Fibroblast of lung (primary cell): ENCODE results near the gene CARS1. TPM values are rescaled to one million over a fixed set of nuclear protein-coding genes. Genes with fewer than 3 reads are reported as not detected.
A peak's percentile ranks its signal among the peaks of the same experiment; 100 is the strongest.

Source experiments
- DNase-seq, 2 donors: peaks; one replicate each; pipeline versions ENCODE4 v3.0.0 to v3.0.0-alpha.2; 2010; ENCODE audit warnings: low read depth in 2 of 2
- H2AFZ ChIP-seq: 2 replicates; pipeline ENCODE4 v1.5.1; 2012; ENCODE audit warnings: low read length, control low read depth, inconsistent platforms
- H3K27ac ChIP-seq: 2 replicates; pipeline ENCODE4 v1.5.1; 2011; ENCODE audit warnings: low read length, control low read depth; ENCODE audit not compliant: insufficient read depth
- H3K27me3 ChIP-seq: 2 replicates; pipeline ENCODE4 v1.5.1; 2011; ENCODE audit warnings: mild to moderate bottlenecking, low read length; ENCODE audit not compliant: control insufficient read depth, insufficient read depth
- H3K36me3 ChIP-seq: 2 replicates; pipeline ENCODE4 v1.5.1; 2011; ENCODE audit warnings: low read length; ENCODE audit not compliant: control insufficient read depth, insufficient read depth
- H3K4me1 ChIP-seq: 2 replicates; pipeline ENCODE4 v1.5.1; 2011; ENCODE audit warnings: low read length; ENCODE audit not compliant: control insufficient read depth, insufficient read depth; ENCODE audit errors: extremely low read depth
- H3K4me2 ChIP-seq: 2 replicates; pipeline ENCODE4 v1.5.1; 2011; ENCODE audit warnings: low read length, control low read depth; ENCODE audit not compliant: insufficient read depth; ENCODE audit errors: extremely low read depth
- H3K4me3 ChIP-seq, 4 experiments: fragments of 200-600 bp in 1 of 4; sonication (generic) in 1 of 4; replicated peaks in 1 of 4; 2 replicates each; pipeline ENCODE4 v1.5.1; 2011 to 2016; ENCODE audit warnings: low read length in 4 of 4, low read depth in 3 of 4, mild to moderate bottlenecking in 3 of 4, control low read depth in 2 of 4, inconsistent platforms in 1 of 4, mixed read lengths in 1 of 4; ENCODE audit not compliant: insufficient read depth in 1 of 4; ENCODE audit errors: control extremely low read depth in 1 of 4
- H3K79me2 ChIP-seq: 2 replicates; pipeline ENCODE4 v1.5.1; 2012; ENCODE audit warnings: mild to moderate bottlenecking, low read length, inconsistent platforms; ENCODE audit not compliant: control insufficient read depth, insufficient read depth
- H3K9ac ChIP-seq: 2 replicates; pipeline ENCODE4 v1.5.1; 2011; ENCODE audit warnings: mild to moderate bottlenecking, low read length, control low read depth; ENCODE audit not compliant: insufficient read depth
- H3K9me3 ChIP-seq: 2 replicates; pipeline ENCODE4 v1.5.1; 2012; ENCODE audit warnings: low read depth, low read length; ENCODE audit not compliant: control insufficient read depth, insufficient read depth
- H4K20me1 ChIP-seq: 2 replicates; pipeline ENCODE4 v1.5.1; 2011; ENCODE audit warnings: low read length; ENCODE audit not compliant: control insufficient read depth, insufficient read depth; ENCODE audit errors: extremely low read depth
- CTCF ChIP-seq, 2 donors: IDR thresholded peaks in 1 of 2; conservative IDR thresholded peaks in 1 of 2; 1 replicate in 1 of 2; 2 replicates in 1 of 2; pipeline ENCODE4 v1.5.1; 2011 to 2012; ENCODE audit warnings: low read length in 2 of 2, control low read depth in 1 of 2, inconsistent platforms in 1 of 2, low read depth in 1 of 2, mild to moderate bottlenecking in 1 of 2
- EZH2 ChIP-seq: IDR thresholded peaks from 2 replicates; pipeline ENCODE4 v1.5.1; 2012; ENCODE audit warnings: low read length, control low read depth, mild to moderate bottlenecking; ENCODE audit errors: missing control alignments
- polyA plus RNA-seq, 2 donors: library from polyadenylated mRNA; depleted of rRNA in 1 of 2; stranded (reverse) in 1 of 2; unstranded in 1 of 2; fragments of >200 nt; gene quantifications; 2 replicates each; pipeline ENCODE4 v1.2.1, GENCODE V29; 2011 to 2012; ENCODE audit warnings: missing spikeins in 1 of 2
- total RNA-seq: library from RNA; depleted of rRNA; stranded (reverse); fragments of >200 nt; gene quantifications from 2 replicates; pipeline ENCODE4 v1.2.1, GENCODE V29; 2014

The CARS1 gene
- total and polyA plus RNA-seq, 2 donors (not counting 1 experiment from before 2014, with no cell fraction given), result 67.5 to 149 TPM

- no peak for DNase-seq
- Histone ChIP-seq H3K4me1 (peaks cover 5% of the 10 kb centered on the region), H4K20me1 (no peaks in the 10 kb centered on the region), H3K4me2 (no peak overlapping the region), H3K9ac (no peak overlapping the region), H3K36me3 (peaks cover 50% of the 10 kb centered on the region), H3K27ac (no peak overlapping the region), H3K27me3 (no peaks in the 10 kb centered on the region), H2AFZ (no peak overlapping the region), H3K4me3 (no peak overlapping the region), H3K9me3 (no peaks in the 10 kb centered on the region), H3K79me2 (no peaks in the 10 kb centered on the region)
- TF ChIP-seq EZH2 (no peak), CTCF (conservative IDR thresholded peaks at IDR 0.05 in 1 of 2, IDR thresholded peaks at IDR 0.05 in 1 of 2; ENCODE audit: low read depth in 1 of 2, low read length in 2 of 2) (no peak)
Observed at GRCh38 chr11:3004481-3004880, 52.7 kb downstream of the CARS1 start.

GRCh38 chr11:3003396-3004231 is 53.6 kb downstream of the CARS1 start:
- peak in 1 of 2 donors; percentile 9 for DNase-seq
- H4K20me1 ChIP-seq, result no peaks in the 10 kb centered on the region
- peaks cover 5% of the 10 kb centered on the region for H3K4me1 ChIP-seq
- H3K36me3 ChIP-seq, result peaks cover 44% of the 10 kb centered on the region
- no peak overlapping the region for H3K4me3 ChIP-seq
- H3K4me2 ChIP-seq, result no peak overlapping the region
- no peaks in the 10 kb centered on the region for H3K27me3 ChIP-seq
- TF ChIP-seq CTCF (conservative IDR thresholded peaks at IDR 0.05 in 1 of 2, IDR thresholded peaks at IDR 0.05 in 1 of 2; ENCODE audit: low read depth in 1 of 2, low read length in 2 of 2), result no peak
- TF ChIP-seq EZH2, result no peak
- no peak overlapping the region for H2AFZ ChIP-seq
- no peaks in the 10 kb centered on the region for H3K79me2 ChIP-seq
- H3K9ac ChIP-seq, result no peak overlapping the region
- no peaks in the 10 kb centered on the region for H3K9me3 ChIP-seq
- H3K27ac ChIP-seq, result no peak overlapping the region

GRCh38 chr11:3002871-3003270 is 54.4 kb downstream of the CARS1 start:
- H3K4me3 ChIP-seq, result no peak overlapping the region
- H3K27ac ChIP-seq, result no peak overlapping the region
- no peak for TF ChIP-seq EZH2
- TF ChIP-seq CTCF (conservative IDR thresholded peaks at IDR 0.05 in 1 of 2, IDR thresholded peaks at IDR 0.05 in 1 of 2; ENCODE audit: low read depth in 1 of 2, low read length in 2 of 2), result no peak
- DNase-seq, result no peak
- H3K4me2 ChIP-seq, result no peak overlapping the region
- H2AFZ ChIP-seq, result no peak overlapping the region
- peaks cover 5% of the 10 kb centered on the region for H3K4me1 ChIP-seq
- H3K79me2 ChIP-seq, result no peaks in the 10 kb centered on the region
- no peaks in the 10 kb centered on the region for H4K20me1 ChIP-seq
- H3K27me3 ChIP-seq, result no peaks in the 10 kb centered on the region
- peaks cover 44% of the 10 kb centered on the region for H3K36me3 ChIP-seq
- no peak overlapping the region for H3K9ac ChIP-seq
- H3K9me3 ChIP-seq, result no peaks in the 10 kb centered on the region
